GM12878 (cell line): Measurements from ENCODE around the gene PLVAP. TPM values are rescaled to one million over a fixed set of nuclear protein-coding genes. Genes with fewer than 3 reads are reported as not detected.

Experiments used
- ATAC-seq: fragments of 200-7000 bp; cut with Tn5 transposase; 3 replicates; pipeline ENCODE4 v1.9.1; 2020; ENCODE audit warnings: mild to moderate bottlenecking, moderate library complexity
- BruUV-seq: library from RNA; stranded (reverse); fragments of 400-500 nt; replicated peaks from 2 replicates; lab custom pipeline; 2021; lab: Mats Ljungman, UMichigan
- CTCF ChIA-PET: fragments of 300-600 bp; sonication (Branson Sonifier 250); formaldehyde crosslinking; extraction: SDS; loops from one replicate; lab custom pipeline; 2021; ENCODE audit warnings: inconsistent platforms; lab: Yijun Ruan, JAX
- POLR2A ChIA-PET: fragments of 350-600 bp; formaldehyde crosslinking; extraction: SDS; loops from one replicate; lab custom pipeline; 2021; ENCODE audit warnings: inconsistent platforms; lab: Charles Lee
- RAD21 ChIA-PET: fragments of 300-600 bp; sonication (Branson Sonifier 250); formaldehyde crosslinking; loops from one replicate; lab custom pipeline; 2023; ENCODE audit warnings: antibody characterized with exemption; ENCODE audit not compliant: unreplicated experiment; lab: Charles Lee
- SMC1A ChIA-PET: fragments of 300-600 bp; sonication (Branson Sonifier 250); formaldehyde crosslinking; loops from one replicate; lab custom pipeline; 2023; ENCODE audit not compliant: unreplicated experiment, uncharacterized antibody; lab: Charles Lee
- DNase-seq: peaks from one replicate; pipeline ENCODE4 v3.0.0-alpha.2; 2011; ENCODE audit warnings: low read depth, low spot score
- FAIRE-seq: peaks from 3 replicates; lab custom pipeline; 2011; peaks lifted over from hg19 to GRCh38; lab: Jason Lieb, UNC
- H2AFZ ChIP-seq: 2 replicates; pipeline ENCODE4 v1.6.0; 2011; ENCODE audit warnings: low read depth, low read length, control low read depth; ENCODE audit not compliant: control insufficient read depth
- H3K27ac ChIP-seq: 2 replicates; pipeline ENCODE4 v1.5.1; 2011; ENCODE audit warnings: control low read depth; ENCODE audit not compliant: control insufficient read depth, insufficient read depth
- H3K27me3 ChIP-seq, 2 experiments: replicated peaks in 1 of 2; 2 replicates each; pipeline versions ENCODE4 v1.6.0 to v1.6.1; 2011; ENCODE audit warnings: low read length in 1 of 2; ENCODE audit not compliant: control insufficient read depth in 2 of 2, insufficient read depth in 2 of 2
- H3K36me3 ChIP-seq, 2 experiments: 2 replicates each; pipeline ENCODE4 v1.5.1; 2011; ENCODE audit warnings: low read length in 1 of 2; ENCODE audit not compliant: control insufficient read depth in 2 of 2, insufficient read depth in 2 of 2
- H3K4me1 ChIP-seq: 2 replicates; pipeline ENCODE4 v1.6.1; 2011; ENCODE audit warnings: mild to moderate bottlenecking, low read length, moderate library complexity, mixed read lengths; ENCODE audit not compliant: control insufficient read depth, insufficient read depth
- H3K4me2 ChIP-seq: 2 replicates; pipeline ENCODE4 v1.6.0; 2011; ENCODE audit warnings: control low read depth; ENCODE audit not compliant: control insufficient read depth, insufficient read depth
- H3K4me3 ChIP-seq: fragments of 200-600 bp; sonication (generic); 2 replicates; pipeline ENCODE4 v1.5.1; 2016
- H3K79me2 ChIP-seq: 2 replicates; pipeline ENCODE4 v1.6.0; 2011; ENCODE audit warnings: low read length; ENCODE audit not compliant: control insufficient read depth, insufficient read depth
- H3K9ac ChIP-seq: 2 replicates; pipeline ENCODE4 v1.8.0; 2011; ENCODE audit warnings: low read length, control low read depth, mixed read lengths; ENCODE audit not compliant: control insufficient read depth, insufficient read depth
- H3K9me3 ChIP-seq: replicated peaks from 3 replicates; pipeline ENCODE4 v1.5.1; 2011; ENCODE audit warnings: mild to moderate bottlenecking, low read length; ENCODE audit not compliant: control insufficient read depth, insufficient read depth
- H4K20me1 ChIP-seq: 2 replicates; pipeline ENCODE4 v1.6.0; 2011; ENCODE audit not compliant: control insufficient read depth, insufficient read depth
- EP300 ChIP-seq, 2 experiments: fragments of 150-350 bp in 1 of 2; IDR thresholded peaks; 2 replicates each; pipeline ENCODE4 v1.6.1; 2011 to 2012; ENCODE audit warnings: low read depth in 2 of 2, low read length in 2 of 2, borderline replicate concordance in 1 of 2, improper control_type of control experiment in 1 of 2, inconsistent platforms in 1 of 2; ENCODE audit not compliant: control insufficient read depth in 1 of 2
- LARP7 ChIP-seq: fragments of 450-650 bp; IDR thresholded peaks from 2 replicates; pipeline ENCODE4 v1.6.1; 2017; ENCODE audit warnings: mild to moderate bottlenecking
- NRF1 ChIP-seq: conservative IDR thresholded peaks from 2 replicates; pipeline ENCODE4 v1.6.1; 2011; ENCODE audit warnings: mild to moderate bottlenecking, low read depth, low read length, improper control_type of control experiment
- RBBP5 ChIP-seq: fragments of 200-600 bp; sonication (generic); conservative IDR thresholded peaks from 2 replicates; pipeline ENCODE4 v1.6.1; 2016
- STAT3 ChIP-seq: IDR thresholded peaks from 2 replicates; pipeline ENCODE4 v1.6.1; 2011; ENCODE audit warnings: low read depth, low read length, improper control_type of control experiment
- WGBS: methylation state at CpG from one replicate; pipeline ENCODE4 v1.1.6; 2016; ENCODE audit warnings: low lambda C conversion rate; ENCODE audit not compliant: insufficient replicate concordance, insufficient coverage; ENCODE audit errors: missing lambda C conversion rate; 5-methylcytosine and 5-hydroxymethylcytosine counted together
- in situ Hi-C: fragments of 300-500 bp; cut with MboI; formaldehyde crosslinking; loops from 9 replicates; pipeline ENCODE4 v1.14.3; 2018; ENCODE audit warnings: mixed read lengths
- intact Hi-C: fragments of 100-400 bp; cut with micrococcal nuclease; formaldehyde crosslinking; loops from one replicate; pipeline ENCODE4 v1.14.2; 2022; ENCODE audit not compliant: unreplicated experiment
- polyA plus RNA-seq, 11 experiments: library from polyadenylated mRNA; depleted of rRNA in 4 of 11; unstranded in 6 of 11; stranded (reverse) in 5 of 11; fragments of >200 nt; fragmentation: Nextera tagmentation in 4 of 11; fragmentation: Illumina TruSeq in 1 of 11; extraction: Ambion mirVana in 4 of 11; extraction: Trizol in 1 of 11; gene quantifications; 1 replicate in 1 of 11; 2 replicates in 10 of 11; pipeline versions ENCODE4 v1.2.1 to v1.2.3, GENCODE V29; 2011 to 2016; ENCODE audit warnings: inconsistent platforms in 2 of 11, missing spikeins in 2 of 11, low read depth in 1 of 11
- total RNA-seq, 4 experiments: library from RNA; depleted of rRNA in 3 of 4; stranded (reverse); fragments of >200 nt in 3 of 4; fragmentation: Illumina TruSeq in 1 of 4; extraction: Trizol in 1 of 4; gene quantifications; 2 replicates each; pipeline versions ENCODE4 v1.2.1 to v1.2.3, GENCODE V29; 2013 to 2021
- TF ChIP-seq, protein P1 (sequence below): fragments of 450-650 bp; formaldehyde crosslinking; IDR thresholded peaks from 2 replicates; pipeline ENCODE4 v1.4.0; 2020; ENCODE audit warnings: mild to moderate bottlenecking, moderate library complexity
- TF ChIP-seq, protein P2 (sequence below): IDR thresholded peaks from 2 replicates; pipeline ENCODE4 v1.6.1; 2012; ENCODE audit warnings: low read depth, low read length, improper control_type of control experiment
- TF ChIP-seq, protein P3 (sequence below): IDR thresholded peaks from 2 replicates; pipeline ENCODE4 v1.6.1; 2011; ENCODE audit warnings: borderline replicate concordance, low read depth, mild to moderate bottlenecking, moderate library complexity, mixed read lengths, low read length; ENCODE audit not compliant: insufficient read depth; ENCODE audit errors: extremely low read length

The PLVAP gene
- total and polyA plus RNA-seq, 10 of the 15 experiments (the other 5 are each of a cell fraction or from before 2014, with no cell fraction given) = 0.03 to 0.54 (median 0.06) TPM; not detected in 4

DNA sequence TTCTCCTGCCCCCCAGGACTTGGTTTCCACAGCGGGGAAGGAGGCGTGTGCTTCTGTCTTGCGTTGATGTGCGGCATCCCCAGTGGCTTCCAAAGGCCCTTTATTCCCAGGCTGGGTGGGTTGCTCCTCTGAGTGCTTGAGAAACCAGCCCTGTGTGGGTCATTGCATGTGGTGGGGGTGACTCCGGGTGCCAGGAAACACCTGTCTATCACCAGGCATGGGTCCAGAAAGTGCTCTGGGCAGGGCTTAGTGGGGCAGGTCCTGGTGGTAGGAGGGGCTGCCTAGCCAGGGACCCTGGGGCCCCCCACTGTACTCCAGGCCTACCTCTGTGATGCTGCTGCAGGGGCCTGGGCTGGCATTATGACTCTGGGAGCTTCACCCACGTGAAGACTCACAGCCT is 58.2 kb downstream of the PLVAP start:
- Histone ChIP-seq H4K20me1 (no peaks in the 10 kb centered on the region), H2AFZ (no peak overlapping the region), H3K79me2 (no peaks in the 10 kb centered on the region), H3K4me1 (no peaks in the 10 kb centered on the region), H3K9me3 (no peaks in the 10 kb centered on the region), H3K4me3 (no peak overlapping the region), H3K4me2 (no peak overlapping the region), H3K27ac (no peak overlapping the region), H3K27me3 (no peaks in the 10 kb centered on the region), H3K9ac (no peak overlapping the region), H3K36me3 (peaks cover 13 to 20% of the 10 kb centered on the region in 2 experiments; a peak in 3 of 4 replicates)
- 65% methylated on average over 6 of the region's 6 CpGs for WGBS
- FAIRE-seq (no peak), DNase-seq (no peak), ATAC-seq (no peak)
- no peak for TF ChIP-seq STAT3
- no peak for TF ChIP-seq EP300 (IDR thresholded peaks at IDR 0.05; ENCODE audit: borderline replicate concordance in 1 of 2, control insufficient read depth in 1 of 2, low read depth in 2 of 2, low read length in 2 of 2)
- TF ChIP-seq NRF1 = no peak
- TF ChIP-seq, protein P1, sequence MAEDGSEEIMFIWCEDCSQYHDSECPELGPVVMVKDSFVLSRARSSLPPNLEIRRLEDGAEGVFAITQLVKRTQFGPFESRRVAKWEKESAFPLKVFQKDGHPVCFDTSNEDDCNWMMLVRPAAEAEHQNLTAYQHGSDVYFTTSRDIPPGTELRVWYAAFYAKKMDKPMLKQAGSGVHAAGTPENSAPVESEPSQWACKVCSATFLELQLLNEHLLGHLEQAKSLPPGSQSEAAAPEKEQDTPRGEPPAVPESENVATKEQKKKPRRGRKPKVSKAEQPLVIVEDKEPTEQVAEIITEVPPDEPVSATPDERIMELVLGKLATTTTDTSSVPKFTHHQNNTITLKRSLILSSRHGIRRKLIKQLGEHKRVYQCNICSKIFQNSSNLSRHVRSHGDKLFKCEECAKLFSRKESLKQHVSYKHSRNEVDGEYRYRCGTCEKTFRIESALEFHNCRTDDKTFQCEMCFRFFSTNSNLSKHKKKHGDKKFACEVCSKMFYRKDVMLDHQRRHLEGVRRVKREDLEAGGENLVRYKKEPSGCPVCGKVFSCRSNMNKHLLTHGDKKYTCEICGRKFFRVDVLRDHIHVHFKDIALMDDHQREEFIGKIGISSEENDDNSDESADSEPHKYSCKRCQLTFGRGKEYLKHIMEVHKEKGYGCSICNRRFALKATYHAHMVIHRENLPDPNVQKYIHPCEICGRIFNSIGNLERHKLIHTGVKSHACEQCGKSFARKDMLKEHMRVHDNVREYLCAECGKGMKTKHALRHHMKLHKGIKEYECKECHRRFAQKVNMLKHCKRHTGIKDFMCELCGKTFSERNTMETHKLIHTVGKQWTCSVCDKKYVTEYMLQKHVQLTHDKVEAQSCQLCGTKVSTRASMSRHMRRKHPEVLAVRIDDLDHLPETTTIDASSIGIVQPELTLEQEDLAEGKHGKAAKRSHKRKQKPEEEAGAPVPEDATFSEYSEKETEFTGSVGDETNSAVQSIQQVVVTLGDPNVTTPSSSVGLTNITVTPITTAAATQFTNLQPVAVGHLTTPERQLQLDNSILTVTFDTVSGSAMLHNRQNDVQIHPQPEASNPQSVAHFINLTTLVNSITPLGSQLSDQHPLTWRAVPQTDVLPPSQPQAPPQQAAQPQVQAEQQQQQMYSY (CRISPR knock-in tag) = no peak
- TF ChIP-seq, protein P2, sequence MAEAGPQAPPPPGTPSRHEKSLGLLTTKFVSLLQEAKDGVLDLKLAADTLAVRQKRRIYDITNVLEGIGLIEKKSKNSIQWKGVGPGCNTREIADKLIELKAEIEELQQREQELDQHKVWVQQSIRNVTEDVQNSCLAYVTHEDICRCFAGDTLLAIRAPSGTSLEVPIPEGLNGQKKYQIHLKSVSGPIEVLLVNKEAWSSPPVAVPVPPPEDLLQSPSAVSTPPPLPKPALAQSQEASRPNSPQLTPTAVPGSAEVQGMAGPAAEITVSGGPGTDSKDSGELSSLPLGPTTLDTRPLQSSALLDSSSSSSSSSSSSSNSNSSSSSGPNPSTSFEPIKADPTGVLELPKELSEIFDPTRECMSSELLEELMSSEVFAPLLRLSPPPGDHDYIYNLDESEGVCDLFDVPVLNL = no peak
- no peak for TF ChIP-seq LARP7
- no peak for TF ChIP-seq RBBP5
- TF ChIP-seq, protein P3, sequence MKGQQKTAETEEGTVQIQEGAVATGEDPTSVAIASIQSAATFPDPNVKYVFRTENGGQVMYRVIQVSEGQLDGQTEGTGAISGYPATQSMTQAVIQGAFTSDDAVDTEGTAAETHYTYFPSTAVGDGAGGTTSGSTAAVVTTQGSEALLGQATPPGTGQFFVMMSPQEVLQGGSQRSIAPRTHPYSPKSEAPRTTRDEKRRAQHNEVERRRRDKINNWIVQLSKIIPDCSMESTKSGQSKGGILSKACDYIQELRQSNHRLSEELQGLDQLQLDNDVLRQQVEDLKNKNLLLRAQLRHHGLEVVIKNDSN = no peak
- no TSS peak for BruUV-seq
- in situ Hi-C loops (no loop called here), intact Hi-C loops (no loop called here)
- CTCF ChIA-PET = no interaction called here
- RAD21 ChIA-PET = no interaction called here
- POLR2A ChIA-PET = no interaction called here
- SMC1A ChIA-PET = no interaction called here
